KMS-11 (cell line): Measurements from ENCODE around the gene OPN4.
"Not testable (repeated sequence)": the region's sequence is repeated elsewhere in the genome, so short reads cannot be mapped to it uniquely, and the experiment has no call there.

ENCODE experiments used
- H2AFZ ChIP-seq: fragments of 200-600 bp; sonication (generic); 2 replicates; pipeline ENCODE4 v1.6.1; 2016; ENCODE audit warnings: antibody characterized with exemption, mixed run types, low read depth
- H3K27ac ChIP-seq: fragments of 200-600 bp; sonication (generic); 2 replicates; pipeline ENCODE4 v1.6.1; 2016; ENCODE audit warnings: mild to moderate bottlenecking, mixed run types
- H3K27me3 ChIP-seq: fragments of 200-600 bp; sonication (generic); 2 replicates; pipeline ENCODE4 v1.6.1; 2017; ENCODE audit warnings: mild to moderate bottlenecking, low read depth, mixed run types, moderate library complexity; ENCODE audit not compliant: insufficient read depth
- H3K36me3 ChIP-seq: fragments of 200-600 bp; sonication (generic); 2 replicates; pipeline ENCODE4 v1.6.1; 2017; ENCODE audit warnings: mild to moderate bottlenecking, mixed run types; ENCODE audit not compliant: insufficient read depth
- H3K4me1 ChIP-seq: fragments of 200-600 bp; sonication (generic); 2 replicates; pipeline ENCODE4 v1.6.1; 2016; ENCODE audit warnings: mild to moderate bottlenecking, low read depth, mixed run types; ENCODE audit not compliant: poor library complexity, severe bottlenecking
- H3K4me2 ChIP-seq: fragments of 200-600 bp; sonication (generic); 2 replicates; pipeline ENCODE4 v1.7.0; 2016; ENCODE audit warnings: mild to moderate bottlenecking, mixed run types
- H3K4me3 ChIP-seq: fragments of 200-600 bp; sonication (generic); IDR thresholded peaks from 2 replicates; pipeline ENCODE4 v1.6.1; 2017; ENCODE audit warnings: low read depth, low read length, mixed read lengths; ENCODE audit not compliant: insufficient read depth
- H3K79me2 ChIP-seq: fragments of 200-600 bp; sonication (generic); 2 replicates; pipeline ENCODE4 v1.6.1; 2016; ENCODE audit warnings: low read depth, mixed run types; ENCODE audit not compliant: insufficient read depth
- H3K9ac ChIP-seq: fragments of 200-600 bp; sonication (generic); 2 replicates; pipeline ENCODE4 v1.6.1; 2016; ENCODE audit warnings: mild to moderate bottlenecking, mixed run types
- H4K20me1 ChIP-seq: fragments of 200-600 bp; sonication (generic); 2 replicates; pipeline ENCODE4 v1.6.1; 2016; ENCODE audit warnings: mild to moderate bottlenecking, mixed run types; ENCODE audit not compliant: insufficient read depth
- TF ChIP-seq, protein P1 (sequence below): fragments of 200-600 bp; sonication (generic); conservative IDR thresholded peaks from 2 replicates; pipeline ENCODE4 v1.6.1; 2017; ENCODE audit warnings: low read depth, mild to moderate bottlenecking, antibody characterized with exemption, low read length, moderate library complexity, mixed read lengths

The OPN4 gene

DNA sequence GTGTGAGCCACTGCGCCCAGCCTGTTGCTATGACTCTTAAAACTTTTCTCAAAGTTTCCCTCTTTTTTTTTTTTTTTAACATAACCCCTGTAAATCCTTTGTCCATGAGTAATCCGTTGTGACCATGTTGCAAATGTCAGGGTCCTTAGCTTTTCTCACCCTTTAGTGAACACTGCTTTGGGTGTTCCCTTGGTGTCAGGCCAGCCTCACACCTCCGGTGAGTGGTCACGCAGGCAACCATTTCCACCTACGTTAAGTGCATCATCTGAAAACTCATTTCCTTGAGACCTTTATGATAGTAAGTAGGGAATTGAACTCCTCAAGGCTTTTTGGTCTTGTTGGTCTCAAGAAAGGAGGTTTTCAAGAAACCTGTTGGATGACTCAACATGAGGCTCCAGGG, 41.3 kb upstream of the OPN4 start:
- H4K20me1 ChIP-seq, result no peaks in the 10 kb centered on the region

GRCh38 chr10:86613905-86614304, 40.4 kb upstream of the OPN4 start:
- Histone ChIP-seq H3K4me3 (no peak overlapping the region), H3K4me2 (no peak overlapping the region), H3K9ac (no peak overlapping the region), H3K27me3 (no peaks in the 10 kb centered on the region), H3K36me3 (no peaks in the 10 kb centered on the region), H4K20me1 (no peaks in the 10 kb centered on the region), H3K4me1 (no peaks in the 10 kb centered on the region), H3K79me2 (no peaks in the 10 kb centered on the region), H2AFZ (no peak overlapping the region), H3K27ac (no peak overlapping the region)
- TF ChIP-seq, protein P1, sequence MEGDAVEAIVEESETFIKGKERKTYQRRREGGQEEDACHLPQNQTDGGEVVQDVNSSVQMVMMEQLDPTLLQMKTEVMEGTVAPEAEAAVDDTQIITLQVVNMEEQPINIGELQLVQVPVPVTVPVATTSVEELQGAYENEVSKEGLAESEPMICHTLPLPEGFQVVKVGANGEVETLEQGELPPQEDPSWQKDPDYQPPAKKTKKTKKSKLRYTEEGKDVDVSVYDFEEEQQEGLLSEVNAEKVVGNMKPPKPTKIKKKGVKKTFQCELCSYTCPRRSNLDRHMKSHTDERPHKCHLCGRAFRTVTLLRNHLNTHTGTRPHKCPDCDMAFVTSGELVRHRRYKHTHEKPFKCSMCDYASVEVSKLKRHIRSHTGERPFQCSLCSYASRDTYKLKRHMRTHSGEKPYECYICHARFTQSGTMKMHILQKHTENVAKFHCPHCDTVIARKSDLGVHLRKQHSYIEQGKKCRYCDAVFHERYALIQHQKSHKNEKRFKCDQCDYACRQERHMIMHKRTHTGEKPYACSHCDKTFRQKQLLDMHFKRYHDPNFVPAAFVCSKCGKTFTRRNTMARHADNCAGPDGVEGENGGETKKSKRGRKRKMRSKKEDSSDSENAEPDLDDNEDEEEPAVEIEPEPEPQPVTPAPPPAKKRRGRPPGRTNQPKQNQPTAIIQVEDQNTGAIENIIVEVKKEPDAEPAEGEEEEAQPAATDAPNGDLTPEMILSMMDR, result no peak

More for the DNA sequence above, 41.3 kb upstream of the OPN4 start:
- Histone ChIP-seq H3K36me3 (no peaks in the 10 kb centered on the region), H3K27ac (no peak overlapping the region), H3K79me2 (no peaks in the 10 kb centered on the region), H3K4me3 (no peak overlapping the region), H2AFZ (no peak overlapping the region), H3K4me2 (no peak overlapping the region), H3K4me1 (no peaks in the 10 kb centered on the region), H3K27me3 (no peaks in the 10 kb centered on the region), H3K9ac (no peak overlapping the region)
- TF ChIP-seq, protein P1, result no peak

GRCh38 chr10:86614853-86615252, 39.5 kb upstream of the OPN4 start:
- Histone ChIP-seq H3K36me3 (no peaks in the 10 kb centered on the region), H2AFZ (no peak overlapping the region), H3K27me3 (no peaks in the 10 kb centered on the region), H3K9ac (no peak overlapping the region), H3K27ac (no peak overlapping the region), H4K20me1 (no peaks in the 10 kb centered on the region), H3K4me3 (no peak overlapping the region), H3K4me2 (no peak overlapping the region), H3K79me2 (no peaks in the 10 kb centered on the region), H3K4me1 (no peaks in the 10 kb centered on the region)
- TF ChIP-seq, protein P1, result no peak

GRCh38 chr10:86617278-86617677, 37.1 kb upstream of the OPN4 start:
- not testable (repeated sequence) for H3K4me1 ChIP-seq, H3K27me3 ChIP-seq, H3K9ac ChIP-seq, H3K79me2 ChIP-seq, H3K4me3 ChIP-seq, H3K27ac ChIP-seq, H3K4me2 ChIP-seq, H4K20me1 ChIP-seq, H3K36me3 ChIP-seq, H2AFZ ChIP-seq

GRCh38 chr10:86628311-86628710, 26.0 kb upstream of the OPN4 start:
- Histone ChIP-seq H3K27me3 (no peaks in the 10 kb centered on the region), H3K36me3 (no peaks in the 10 kb centered on the region), H3K9ac (no peak overlapping the region), H3K79me2 (no peaks in the 10 kb centered on the region), H4K20me1 (no peaks in the 10 kb centered on the region), H3K4me1 (no peaks in the 10 kb centered on the region), H3K27ac (no peak overlapping the region), H2AFZ (no peak overlapping the region), H3K4me3 (no peak overlapping the region), H3K4me2 (no peak overlapping the region)
- TF ChIP-seq, protein P1, result no peak
